ENCODE data around the gene RTCA. TPM values are rescaled to one million over a fixed set of nuclear protein-coding genes. Genes with fewer than 3 reads are reported as not detected.

RTCA gene
- total RNA-seq, 1 experiment from 2014 or later, result 26.5 TPM

GRCh38 chr1:100231721-100232120 is 34.3 kb upstream of the RTCA start:
- intact Hi-C loops (cut with micrococcal nuclease), result no loop called here
- Histone ChIP-seq H3K27ac (ENCODE audit: low read depth, low read length) (no peak overlapping the region), H3K4me3 (replicated peaks in 1 of 2; ENCODE audit: low read depth in 1 of 2, low read length in 2 of 2) (no peak overlapping the region), H3K36me3 (ENCODE audit: control insufficient read depth in 1 of 2, insufficient read depth in 2 of 2, low read length in 2 of 2) (peaks cover 0 to 7% of the 10 kb centered on the region in 2 experiments; a peak in 1 of 4 replicates), H3K4me1 (ENCODE audit: control insufficient read depth in 1 of 2, insufficient read depth in 2 of 2, low read length in 2 of 2) (no peaks in the 10 kb centered on the region), H3K79me2 (ENCODE audit: insufficient read depth, low read length) (no peaks in the 10 kb centered on the region), H3K27me3 (ENCODE audit: insufficient read depth, low read length) (no peaks in the 10 kb centered on the region), H2AFZ (ENCODE audit: low read depth, low read length, poor library complexity, severe bottlenecking) (no peak overlapping the region), H3K4me2 (ENCODE audit: low read length) (no peak overlapping the region), H3K9ac (ENCODE audit: low read length) (no peak overlapping the region), H3K9me3 (ENCODE audit: control insufficient read depth in 1 of 2, insufficient read depth in 1 of 2, low read depth in 1 of 2, low read length in 2 of 2) (no peaks in the 10 kb centered on the region), H3K9me2 (ENCODE audit: insufficient read depth) (no peaks in the 10 kb centered on the region), H4K20me1 (ENCODE audit: insufficient read depth) (no peaks in the 10 kb centered on the region)
- ChIA-PET POLR2A (no interaction called here), RAD21 (ENCODE audit: low non-redundant PET in 1 of 2, low total read pairs in 2 of 2, uncharacterized antibody in 2 of 2, unreplicated experiment in 2 of 2) (no interaction called here), CTCF (no interaction called here)
- DNase-seq (ENCODE audit: low read depth, low spot score) (no peak), ATAC-seq (no peak)
- BruUV-seq (replicated peaks), result no TSS peak
- TF ChIP-seq RAD21 (IDR thresholded peaks at IDR 0.05; ENCODE audit: low read depth), result no peak
- no peak for TF ChIP-seq FOSL1 (IDR thresholded peaks at IDR 0.05; ENCODE audit: low read depth)
- TF ChIP-seq ATF3 (IDR thresholded peaks at IDR 0.05), result no peak
- no peak for TF ChIP-seq TCF7L2 (IDR thresholded peaks at IDR 0.05; ENCODE audit: borderline replicate concordance, extremely low read depth, insufficient read depth, insufficient read length)
- TF ChIP-seq JUND (IDR thresholded peaks at IDR 0.05), result no peak
- TF ChIP-seq SRF (IDR thresholded peaks at IDR 0.05; ENCODE audit: low read depth), result no peak
- TF ChIP-seq EGR1 (IDR thresholded peaks at IDR 0.05; ENCODE audit: low read depth), result no peak

GRCh38 chr1:100232156-100232555 is 33.9 kb upstream of the RTCA start:
- ChIA-PET RAD21 (ENCODE audit: low non-redundant PET in 1 of 2, low total read pairs in 2 of 2, uncharacterized antibody in 2 of 2, unreplicated experiment in 2 of 2) (no interaction called here), POLR2A (no interaction called here)
- no peak for TF ChIP-seq CBX3 (IDR thresholded peaks at IDR 0.05; ENCODE audit: low read depth)
- no peak for TF ChIP-seq EZH2 (IDR thresholded peaks at IDR 0.05)
- no peak for TF ChIP-seq MAX (IDR thresholded peaks at IDR 0.05)
- no peak for TF ChIP-seq CEBPB (IDR thresholded peaks at IDR 0.05; ENCODE audit: low read depth)
- no peak for TF ChIP-seq POLR2AphosphoS5 (IDR thresholded peaks at IDR 0.05; ENCODE audit: low read depth, low read length)
- TF ChIP-seq SP1 (IDR thresholded peaks at IDR 0.05; ENCODE audit: low read depth), result no peak
- no peak for TF ChIP-seq SRF (IDR thresholded peaks at IDR 0.05; ENCODE audit: low read depth)
- TF ChIP-seq RAD21 (IDR thresholded peaks at IDR 0.05; ENCODE audit: low read depth), result no peak
- TF ChIP-seq FOSL1 (IDR thresholded peaks at IDR 0.05; ENCODE audit: low read depth), result no peak
- no peak for TF ChIP-seq EGR1 (IDR thresholded peaks at IDR 0.05; ENCODE audit: low read depth)
- no peak for TF ChIP-seq REST (IDR thresholded peaks at IDR 0.05; ENCODE audit: low read depth)
- TF ChIP-seq ATF3 (IDR thresholded peaks at IDR 0.05), result no peak
- TF ChIP-seq ZFX (IDR thresholded peaks at IDR 0.05), result no peak
- TF ChIP-seq ZBTB33 (IDR thresholded peaks at IDR 0.05; ENCODE audit: extremely low read depth, insufficient replicate concordance, low read length), result no peak

More at GRCh38 chr1:100232156-100232555, 33.9 kb upstream of the RTCA start:
- H3K27ac ChIP-seq (ENCODE audit: low read depth, low read length), result no peak overlapping the region
- peaks cover 0 to 7% of the 10 kb centered on the region in 2 experiments; a peak in 1 of 4 replicates for H3K36me3 ChIP-seq (ENCODE audit: control insufficient read depth in 1 of 2, insufficient read depth in 2 of 2, low read length in 2 of 2)
- H3K27me3 ChIP-seq (ENCODE audit: insufficient read depth, low read length), result no peaks in the 10 kb centered on the region
- H3K4me2 ChIP-seq (ENCODE audit: low read length), result no peak overlapping the region
- DNase-seq (ENCODE audit: low read depth, low spot score), result no peak
- no peak overlapping the region for H3K4me3 ChIP-seq (replicated peaks in 1 of 2; ENCODE audit: low read depth in 1 of 2, low read length in 2 of 2)
- no peaks in the 10 kb centered on the region for H3K9me3 ChIP-seq (ENCODE audit: control insufficient read depth in 1 of 2, insufficient read depth in 1 of 2, low read depth in 1 of 2, low read length in 2 of 2)
- H3K9ac ChIP-seq (ENCODE audit: low read length), result no peak overlapping the region
- H2AFZ ChIP-seq (ENCODE audit: low read depth, low read length, poor library complexity, severe bottlenecking), result no peak overlapping the region
- no peaks in the 10 kb centered on the region for H3K9me2 ChIP-seq (ENCODE audit: insufficient read depth)
- CTCF ChIA-PET, result no interaction called here
- no peak for ATAC-seq
- H3K79me2 ChIP-seq (ENCODE audit: insufficient read depth, low read length), result no peaks in the 10 kb centered on the region
- intact Hi-C loops (cut with micrococcal nuclease), result no loop called here
- no peaks in the 10 kb centered on the region for H4K20me1 ChIP-seq (ENCODE audit: insufficient read depth)
- no peaks in the 10 kb centered on the region for H3K4me1 ChIP-seq (ENCODE audit: control insufficient read depth in 1 of 2, insufficient read depth in 2 of 2, low read length in 2 of 2)
- no TSS peak for BruUV-seq (replicated peaks)
